Spinal cord (tissue), 10 donors: ENCODE measurements around the gene GMDS. TPM values are rescaled to one million over a fixed set of nuclear protein-coding genes. Genes with fewer than 3 reads are reported as not detected.

Source experiments
- DNase-seq, 6 donors: peaks; one replicate each; pipeline versions ENCODE4 v3.0.0 to v3.0.0-alpha.2; 2013 to 2015; ENCODE audit warnings: low spot score in 6 of 6, low read depth in 4 of 6
- H3K27ac ChIP-seq: one replicate; pipeline ENCODE4 v1.5.1; 2013; ENCODE audit warnings: low read depth, low read length, control low read depth
- H3K27me3 ChIP-seq: one replicate; pipeline ENCODE4 v1.6.1; 2013; ENCODE audit warnings: low read length; ENCODE audit not compliant: control insufficient read depth, insufficient read depth
- H3K36me3 ChIP-seq: one replicate; pipeline ENCODE4 v1.6.1; 2013; ENCODE audit warnings: low read length; ENCODE audit not compliant: control insufficient read depth, insufficient read depth
- H3K4me1 ChIP-seq: one replicate; pipeline ENCODE4 v1.6.1; 2013; ENCODE audit warnings: low read length; ENCODE audit not compliant: control insufficient read depth, insufficient read depth
- H3K4me3 ChIP-seq: one replicate; pipeline ENCODE4 v1.5.1; 2013; ENCODE audit warnings: low read depth, low read length, control low read depth
- H3K9me3 ChIP-seq: one replicate; pipeline ENCODE4 v1.6.1; 2013; ENCODE audit warnings: low read length; ENCODE audit not compliant: control insufficient read depth, insufficient read depth
- WGBS: methylation state at CpG from one replicate; pipeline ENCODE4 v1.1.5; 2013; ENCODE audit warnings: missing lambda C conversion rate; ENCODE audit not compliant: insufficient coverage; 5-methylcytosine and 5-hydroxymethylcytosine counted together
- polyA plus RNA-seq, 2 donors: library from polyadenylated mRNA; unstranded; fragments of 120-200 nt; gene quantifications; one replicate each; pipeline ENCODE4 v1.2.1, GENCODE V29; 2013; ENCODE audit not compliant: insufficient read length in 2 of 2
- total RNA-seq, 2 donors: library from RNA; depleted of rRNA in 1 of 2; stranded (reverse); fragments of 120-200 nt in 1 of 2; fragments of >200 nt in 1 of 2; gene quantifications; one replicate each; pipeline versions ENCODE4 v1.2.3 to v1.2.4, GENCODE V29; 2013 to 2014
- donor health status: healthy.

GMDS gene
- total and polyA plus RNA-seq, 4 donors = 35.3 to 87.4 (median 49.6) TPM

DNA sequence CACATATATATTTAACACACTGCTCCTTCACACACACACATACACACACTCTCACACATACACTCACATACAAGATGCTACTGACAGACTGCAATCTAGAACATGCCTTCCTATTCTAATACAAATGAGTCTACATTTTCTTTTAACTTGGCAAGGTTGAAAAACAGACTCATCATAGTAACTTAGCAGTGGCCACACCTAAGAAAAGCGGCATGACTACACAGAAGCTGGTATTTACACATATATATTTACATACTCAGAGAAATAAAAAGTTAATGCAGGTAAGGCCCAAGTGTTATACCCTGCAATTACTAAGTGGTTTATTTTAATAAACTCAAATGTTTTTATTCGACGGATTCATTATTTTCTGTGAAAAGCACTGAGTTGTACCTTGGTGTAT lies 426.4 kb downstream of the GMDS start:
- H3K4me1 ChIP-seq = no peaks in the 10 kb centered on the region
- peaks cover 12% of the 10 kb centered on the region for H3K27me3 ChIP-seq
- no peaks in the 10 kb centered on the region for H3K36me3 ChIP-seq
- no CpG with 5 or more reads among the region's 3 CpGs for WGBS
- H3K4me3 ChIP-seq = no peak overlapping the region
- H3K27ac ChIP-seq = no peak overlapping the region
- H3K9me3 ChIP-seq = no peaks in the 10 kb centered on the region
- no peak for DNase-seq

DNA sequence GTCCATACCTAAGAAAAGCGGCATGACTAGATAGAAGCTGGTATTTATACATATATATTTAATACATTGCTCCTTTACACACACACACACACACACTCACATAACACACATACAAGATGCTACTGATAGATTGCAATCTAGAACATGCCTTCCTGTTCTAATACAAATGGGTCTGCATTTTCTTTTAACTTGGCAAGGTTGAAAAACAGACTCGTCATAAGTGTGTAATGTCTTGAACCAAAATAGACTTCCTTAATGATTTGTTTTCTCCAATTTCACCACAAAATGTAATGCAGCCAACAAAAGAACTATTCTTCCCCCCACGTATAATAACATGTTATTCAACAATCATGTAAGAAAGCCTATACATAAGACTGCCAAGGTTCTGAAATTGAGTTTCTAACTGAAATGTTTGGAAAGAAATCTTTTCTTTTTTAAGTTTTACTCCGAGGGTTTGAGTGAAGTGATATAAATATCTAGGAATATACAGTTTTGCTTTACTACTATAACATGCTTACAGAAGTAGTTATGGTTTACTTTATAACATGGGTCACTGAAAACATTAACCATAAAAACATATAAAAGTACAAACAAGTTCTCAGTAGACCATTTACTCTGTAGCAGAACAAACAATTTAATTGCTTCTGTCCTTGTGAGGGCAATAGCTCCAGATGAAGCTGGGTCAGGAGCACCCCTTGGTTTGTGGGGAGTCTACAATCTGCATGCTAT lies 428.2 kb downstream of the GMDS start:
- peaks cover 14% of the 10 kb centered on the region for H3K27me3 ChIP-seq
- H3K9me3 ChIP-seq = no peaks in the 10 kb centered on the region
- H3K36me3 ChIP-seq = no peaks in the 10 kb centered on the region
- no peak overlapping the region for H3K4me3 ChIP-seq
- DNase-seq = no peak
- WGBS = no CpG with 5 or more reads among the region's 4 CpGs
- peak overlapping the region; percentile 30 for H3K27ac ChIP-seq
- no peaks in the 10 kb centered on the region for H3K4me1 ChIP-seq

- no peak for DNase-seq
- no peaks in the 10 kb centered on the region for H3K4me1 ChIP-seq
- H3K4me3 ChIP-seq = no peak overlapping the region
- H3K27me3 ChIP-seq = peaks cover 11% of the 10 kb centered on the region
- no peaks in the 10 kb centered on the region for H3K9me3 ChIP-seq
- no peak overlapping the region for H3K27ac ChIP-seq
- 71% methylated on average over 7 of the region's 8 CpGs for WGBS
- no peaks in the 10 kb centered on the region for H3K36me3 ChIP-seq
Measured at GRCh38 chr6:1815827-1816452, 429.5 kb downstream of the GMDS start.

GRCh38 chr6:1814279-1814678 lies 431.1 kb downstream of the GMDS start:
- Histone ChIP-seq H3K4me3 (no peak overlapping the region), H3K4me1 (no peaks in the 10 kb centered on the region), H3K36me3 (no peaks in the 10 kb centered on the region), H3K9me3 (no peaks in the 10 kb centered on the region), H3K27ac (no peak overlapping the region), H3K27me3 (peaks cover 11% of the 10 kb centered on the region)
- no peak for DNase-seq
- no CpG with 5 or more reads among the region's 4 CpGs for WGBS

- H3K4me1 ChIP-seq = no peaks in the 10 kb centered on the region
- peaks cover 11% of the 10 kb centered on the region for H3K27me3 ChIP-seq
- H3K36me3 ChIP-seq = no peaks in the 10 kb centered on the region
- H3K9me3 ChIP-seq = no peaks in the 10 kb centered on the region
- no peak overlapping the region for H3K4me3 ChIP-seq
- no peak for DNase-seq
- no CpG with 5 or more reads among the region's 2 CpGs for WGBS
- no peak overlapping the region for H3K27ac ChIP-seq
Measured at GRCh38 chr6:1812487-1812886, 432.9 kb downstream of the GMDS start.

- Histone ChIP-seq H3K27ac (no peak overlapping the region), H3K27me3 (peaks cover 11% of the 10 kb centered on the region), H3K4me1 (no peaks in the 10 kb centered on the region), H3K36me3 (no peaks in the 10 kb centered on the region), H3K4me3 (no peak overlapping the region), H3K9me3 (no peaks in the 10 kb centered on the region)
- no peak for DNase-seq
- 92% methylated on average over 7 of the region's 7 CpGs for WGBS
Measured at GRCh38 chr6:1812034-1812433, 433.4 kb downstream of the GMDS start.

- no peak overlapping the region for H3K27ac ChIP-seq
- H3K4me1 ChIP-seq = no peaks in the 10 kb centered on the region
- H3K27me3 ChIP-seq = peaks cover 10% of the 10 kb centered on the region
- no peaks in the 10 kb centered on the region for H3K9me3 ChIP-seq
- DNase-seq = no peak
- WGBS = no CpG with 5 or more reads among the region's 2 CpGs
- no peak overlapping the region for H3K4me3 ChIP-seq
- H3K36me3 ChIP-seq = no peaks in the 10 kb centered on the region
Measured at GRCh38 chr6:1810880-1811279, 434.5 kb downstream of the GMDS start.

- H3K36me3 ChIP-seq = no peaks in the 10 kb centered on the region
- 67% methylated on average over 1 of the region's 11 CpGs for WGBS
- no peaks in the 10 kb centered on the region for H3K9me3 ChIP-seq
- H3K27ac ChIP-seq = no peak overlapping the region
- H3K4me1 ChIP-seq = no peaks in the 10 kb centered on the region
- peaks cover 7% of the 10 kb centered on the region for H3K27me3 ChIP-seq
- no peak overlapping the region for H3K4me3 ChIP-seq
- no peak for DNase-seq
Measured at GRCh38 chr6:1809291-1809988, 436.0 kb downstream of the GMDS start.

DNA sequence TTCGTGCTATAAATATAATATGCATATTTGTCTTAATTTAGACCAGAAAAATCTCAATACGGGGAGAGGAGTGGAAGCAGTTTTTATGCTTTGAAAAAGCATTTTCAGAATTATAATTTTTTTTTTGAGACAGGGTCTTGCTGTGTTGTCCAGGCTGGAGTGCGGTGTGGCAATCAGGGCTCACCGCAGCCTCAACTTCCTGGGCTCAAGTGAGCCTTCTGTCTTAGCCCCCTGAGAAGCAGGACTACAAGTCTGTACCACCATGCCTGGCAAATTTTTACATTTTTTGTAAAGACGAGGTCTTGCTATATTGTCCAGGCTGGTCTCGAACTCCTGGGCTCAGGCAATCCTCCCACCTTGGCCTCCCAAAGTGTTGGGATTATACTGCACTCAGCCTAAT lies 438.5 kb downstream of the GMDS start:
- no peak overlapping the region for H3K4me3 ChIP-seq

More for the DNA sequence above, 438.5 kb downstream of the GMDS start:
- Histone ChIP-seq H3K9me3 (no peaks in the 10 kb centered on the region), H3K27me3 (peaks cover under 1% of the 10 kb centered on the region), H3K4me1 (peaks cover 3% of the 10 kb centered on the region), H3K36me3 (no peaks in the 10 kb centered on the region), H3K27ac (no peak overlapping the region)
- WGBS = 92% methylated on average over 2 of the region's 6 CpGs
- DNase-seq = no peak
